Measurements from ENCODE around the gene UBXN7.
"Not testable (repeated sequence)": the region's sequence is repeated elsewhere in the genome, so short reads cannot be mapped to it uniquely, and the experiment has no call there.

UBXN7 gene

GRCh38 chr3:196350067-196350466 lies 82.2 kb downstream of the UBXN7 start:
- Histone ChIP-seq H3K27me3 (ENCODE audit: insufficient read depth, low read length, poor library complexity) (no peaks in the 10 kb centered on the region), H3K4me3 (ENCODE audit: low read depth in 1 of 2, low read length in 2 of 2) (no peak overlapping the region), H3K9me3 (ENCODE audit: insufficient read depth, low read length, severe bottlenecking) (no peaks in the 10 kb centered on the region), H4K20me1 (ENCODE audit: insufficient read depth, low read length) (no peaks in the 10 kb centered on the region), H3K4me1 (ENCODE audit: insufficient read depth, low read length) (no peaks in the 10 kb centered on the region), H3K36me3 (ENCODE audit: insufficient read depth, low read length) (peaks cover 21% of the 10 kb centered on the region), H3K4me2 (ENCODE audit: insufficient read depth, low read length) (no peak overlapping the region), H2AFZ (ENCODE audit: low read depth, low read length) (no peak overlapping the region), H3K79me2 (ENCODE audit: insufficient read depth, low read length) (no peaks in the 10 kb centered on the region), H3K9ac (ENCODE audit: low read depth, low read length) (no peak overlapping the region), H3K27ac (ENCODE audit: low read length) (no peak overlapping the region)
- ATAC-seq (ENCODE audit: insufficient read depth, low read depth) (no peak), DNase-seq (no peak)
- no peak for TF ChIP-seq EZH2 (IDR thresholded peaks at IDR 0.05; ENCODE audit: borderline replicate concordance, low read depth, low read length, severe bottlenecking)

- H3K9me3 ChIP-seq (ENCODE audit: insufficient read depth, low read length, severe bottlenecking), result no peaks in the 10 kb centered on the region
- TF ChIP-seq CTCF (IDR thresholded peaks at IDR 0.05; ENCODE audit: borderline replicate concordance, extremely low read depth, low read length, poor library complexity, severe bottlenecking) (no peak), EZH2 (IDR thresholded peaks at IDR 0.05; ENCODE audit: borderline replicate concordance, low read depth, low read length, severe bottlenecking) (no peak)
- no peak overlapping the region for H3K9ac ChIP-seq (ENCODE audit: low read depth, low read length)
- no peaks in the 10 kb centered on the region for H3K27me3 ChIP-seq (ENCODE audit: insufficient read depth, low read length, poor library complexity)
- H3K79me2 ChIP-seq (ENCODE audit: insufficient read depth, low read length), result no peaks in the 10 kb centered on the region
- peaks cover 9% of the 10 kb centered on the region; the same call in 1 of the 2 replicates for H3K36me3 ChIP-seq (ENCODE audit: insufficient read depth, low read length)
- no peak overlapping the region for H2AFZ ChIP-seq (ENCODE audit: low read depth, low read length)
- no peak overlapping the region for H3K4me3 ChIP-seq (ENCODE audit: low read depth in 1 of 2, low read length in 2 of 2)
- H3K4me1 ChIP-seq (ENCODE audit: insufficient read depth, low read length), result no peaks in the 10 kb centered on the region
- no peak overlapping the region for H3K27ac ChIP-seq (ENCODE audit: low read length)
- no peak for DNase-seq
- H3K4me2 ChIP-seq (ENCODE audit: insufficient read depth, low read length), result no peak overlapping the region
- no peak for ATAC-seq (ENCODE audit: insufficient read depth, low read depth)
- no peaks in the 10 kb centered on the region for H4K20me1 ChIP-seq (ENCODE audit: insufficient read depth, low read length)
These were observed 83.5 kb downstream of the UBXN7 start for GRCh38 chr3:196348698-196349097.

- Histone ChIP-seq H3K4me2 (ENCODE audit: insufficient read depth, low read length) (no peak overlapping the region), H3K79me2 (ENCODE audit: insufficient read depth, low read length) (no peaks in the 10 kb centered on the region), H3K27me3 (ENCODE audit: insufficient read depth, low read length, poor library complexity) (no peaks in the 10 kb centered on the region), H3K9ac (ENCODE audit: low read depth, low read length) (no peak overlapping the region), H2AFZ (ENCODE audit: low read depth, low read length) (no peak overlapping the region), H3K9me3 (ENCODE audit: insufficient read depth, low read length, severe bottlenecking) (no peaks in the 10 kb centered on the region), H3K36me3 (ENCODE audit: insufficient read depth, low read length) (peaks cover 8% of the 10 kb centered on the region; the same call in 1 of the 2 replicates), H4K20me1 (ENCODE audit: insufficient read depth, low read length) (no peaks in the 10 kb centered on the region), H3K27ac (ENCODE audit: low read length) (no peak overlapping the region), H3K4me3 (ENCODE audit: low read depth in 1 of 2, low read length in 2 of 2) (no peak overlapping the region), H3K4me1 (ENCODE audit: insufficient read depth, low read length) (no peaks in the 10 kb centered on the region)
- DNase-seq, result no peak
- no peak for TF ChIP-seq EZH2 (IDR thresholded peaks at IDR 0.05; ENCODE audit: borderline replicate concordance, low read depth, low read length, severe bottlenecking)
- TF ChIP-seq CTCF (IDR thresholded peaks at IDR 0.05; ENCODE audit: borderline replicate concordance, extremely low read depth, low read length, poor library complexity, severe bottlenecking), result no peak
- no peak for ATAC-seq (ENCODE audit: insufficient read depth, low read depth)
These were observed 87.6 kb downstream of the UBXN7 start for GRCh38 chr3:196344663-196345062.

GRCh38 chr3:196343917-196344316 lies 88.3 kb downstream of the UBXN7 start:
- not testable (repeated sequence) for H3K79me2 ChIP-seq (ENCODE audit: insufficient read depth, low read length); H2AFZ ChIP-seq (ENCODE audit: low read depth, low read length); H3K4me1 ChIP-seq (ENCODE audit: insufficient read depth, low read length); DNase-seq; H3K36me3 ChIP-seq (ENCODE audit: insufficient read depth, low read length); H3K4me3 ChIP-seq (ENCODE audit: low read depth in 1 of 2, low read length in 2 of 2); H3K27ac ChIP-seq (ENCODE audit: low read length); H3K9ac ChIP-seq (ENCODE audit: low read depth, low read length); ATAC-seq (ENCODE audit: insufficient read depth, low read depth); H3K9me3 ChIP-seq (ENCODE audit: insufficient read depth, low read length, severe bottlenecking); H3K4me2 ChIP-seq (ENCODE audit: insufficient read depth, low read length); H3K27me3 ChIP-seq (ENCODE audit: insufficient read depth, low read length, poor library complexity); H4K20me1 ChIP-seq (ENCODE audit: insufficient read depth, low read length)

All from DND-41 (cell line).